Hematopoietic multipotent progenitor cell treated with erythropoietin and hydrocortisone succinate and interleukin-3 and kit ligand, for 6 days (in vitro differentiated cells): ENCODE measurements around the gene TMEM236.

Experiments
- DNase-seq: peaks from one replicate; pipeline ENCODE4 v3.0.0-alpha.2; 2015

Gene TMEM236

DNA sequence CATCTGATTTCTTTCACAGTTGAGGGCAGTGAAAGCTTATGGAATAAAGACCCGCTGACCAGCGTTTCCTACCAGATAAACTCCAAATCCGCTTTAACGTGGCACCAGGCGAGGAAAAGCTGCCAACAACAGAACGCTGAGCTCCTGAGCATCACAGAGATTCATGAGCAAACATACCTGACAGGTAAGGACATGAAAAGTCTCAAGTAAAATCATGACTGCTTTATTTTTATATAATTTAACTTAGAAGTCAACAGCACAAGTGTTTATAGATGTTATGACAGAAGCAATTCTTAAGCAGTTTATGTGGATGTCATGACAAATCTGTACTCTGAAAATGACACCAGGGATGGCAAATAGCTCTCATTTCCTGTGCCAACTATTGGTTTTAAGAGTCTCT, 81.7 kb downstream of the TMEM236 start:
- no peak for DNase-seq

DNA sequence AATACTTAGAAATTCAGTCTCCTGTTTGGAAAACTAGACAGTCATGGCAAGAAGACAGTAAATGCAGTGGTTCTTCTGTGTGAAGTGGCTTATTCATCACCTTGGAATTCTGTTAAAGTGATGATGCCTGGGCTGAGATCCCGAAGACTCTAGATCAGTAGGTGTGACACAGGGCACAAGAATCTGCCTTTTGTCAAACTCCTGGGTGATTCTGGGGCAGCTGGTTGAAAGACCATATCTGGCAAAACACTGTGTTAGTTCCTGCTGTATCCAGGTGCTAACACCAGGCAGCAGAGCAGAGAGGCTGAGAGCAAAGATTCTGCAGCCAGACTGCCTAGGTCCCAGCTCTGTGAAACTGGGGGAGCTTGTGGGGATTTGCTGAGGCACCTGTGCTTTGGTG, 83.7 kb downstream of the TMEM236 start:
- DNase-seq: no peak

DNA sequence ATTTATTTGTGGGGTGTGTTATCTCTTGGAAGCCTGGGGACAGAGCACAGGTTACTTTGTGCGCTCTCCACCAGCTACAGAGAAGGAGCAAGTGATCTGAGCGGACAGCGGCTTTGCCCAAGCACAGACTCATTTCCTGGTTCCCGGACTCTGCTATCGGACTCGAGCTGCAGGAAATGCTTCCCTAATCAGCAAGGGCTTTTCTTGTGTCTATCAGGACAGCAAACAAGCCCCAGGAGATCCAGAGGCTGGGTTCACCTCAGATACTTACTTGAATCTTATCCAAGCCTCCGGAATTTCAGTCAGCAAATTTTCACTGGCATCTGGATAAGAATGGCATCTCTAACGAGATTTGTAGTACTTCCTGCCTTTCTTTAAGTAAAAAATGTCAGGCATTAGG, 84.9 kb downstream of the TMEM236 start:
- DNase-seq: peak; percentile 58

DNA sequence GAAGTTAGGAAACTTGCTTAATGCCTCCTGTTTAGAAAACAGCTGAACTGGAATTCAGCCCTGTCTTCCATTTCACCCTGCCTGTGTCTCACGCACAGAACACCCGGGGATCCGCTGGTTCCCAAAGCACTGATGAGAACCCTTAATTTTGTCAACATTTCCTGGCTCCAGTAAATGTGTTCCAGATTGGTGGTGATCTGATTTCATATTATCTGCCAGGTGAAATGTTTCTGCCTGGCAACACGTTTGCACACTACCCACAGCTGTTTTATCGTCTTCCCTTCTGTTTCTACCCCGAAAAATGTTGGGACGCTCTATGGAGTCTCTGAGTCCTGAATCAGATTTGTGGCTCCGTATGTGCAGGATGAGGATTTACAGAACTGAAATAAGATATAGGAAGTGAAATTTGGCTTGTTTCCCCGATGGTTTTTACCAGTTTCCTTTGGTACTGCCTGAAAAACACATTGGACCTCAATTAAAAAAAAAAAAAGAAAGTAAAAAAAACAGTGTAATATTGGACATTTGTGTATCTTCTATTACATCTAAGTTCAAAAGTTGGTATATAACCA, 86.2 kb downstream of the TMEM236 start:
- DNase-seq: peak; percentile 9

DNA sequence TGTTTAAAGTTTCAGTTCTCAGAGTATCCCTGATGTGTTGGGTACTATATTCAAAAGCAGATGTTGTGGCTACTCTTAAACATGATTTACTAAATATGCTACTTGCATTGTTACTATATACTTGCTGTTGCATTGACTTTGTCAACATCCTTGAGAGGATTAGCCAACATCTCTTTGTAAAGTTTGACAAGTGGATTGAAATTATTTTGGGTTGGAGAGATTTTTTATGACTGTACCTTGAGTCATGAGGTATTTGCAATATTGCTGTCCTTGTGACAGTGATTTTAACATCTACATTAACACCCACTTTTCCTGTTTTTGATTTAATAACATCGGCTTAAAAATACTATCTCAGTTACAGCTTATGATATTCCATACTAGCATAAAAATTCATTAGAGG, 89.0 kb downstream of the TMEM236 start:
- no peak for DNase-seq

DNA sequence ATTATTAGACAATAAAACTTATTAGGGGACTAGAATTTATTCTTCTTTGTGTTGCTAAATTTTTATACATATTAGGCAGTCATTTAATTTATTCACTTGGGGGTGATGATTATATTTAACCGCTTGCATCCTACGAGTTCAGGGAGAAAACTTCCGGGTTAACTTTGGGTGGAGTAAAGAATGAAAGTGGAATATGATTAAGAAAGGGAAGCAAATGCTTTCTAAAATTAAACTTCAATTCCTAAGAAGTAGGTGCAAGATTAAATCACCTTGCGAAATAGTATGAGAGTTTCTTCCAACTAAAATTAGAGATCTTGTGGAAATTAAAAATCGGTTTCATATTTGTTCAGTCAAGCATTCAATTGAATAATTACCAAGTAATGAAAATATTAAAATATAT, 90.6 kb downstream of the TMEM236 start:
- DNase-seq: no peak

DNA sequence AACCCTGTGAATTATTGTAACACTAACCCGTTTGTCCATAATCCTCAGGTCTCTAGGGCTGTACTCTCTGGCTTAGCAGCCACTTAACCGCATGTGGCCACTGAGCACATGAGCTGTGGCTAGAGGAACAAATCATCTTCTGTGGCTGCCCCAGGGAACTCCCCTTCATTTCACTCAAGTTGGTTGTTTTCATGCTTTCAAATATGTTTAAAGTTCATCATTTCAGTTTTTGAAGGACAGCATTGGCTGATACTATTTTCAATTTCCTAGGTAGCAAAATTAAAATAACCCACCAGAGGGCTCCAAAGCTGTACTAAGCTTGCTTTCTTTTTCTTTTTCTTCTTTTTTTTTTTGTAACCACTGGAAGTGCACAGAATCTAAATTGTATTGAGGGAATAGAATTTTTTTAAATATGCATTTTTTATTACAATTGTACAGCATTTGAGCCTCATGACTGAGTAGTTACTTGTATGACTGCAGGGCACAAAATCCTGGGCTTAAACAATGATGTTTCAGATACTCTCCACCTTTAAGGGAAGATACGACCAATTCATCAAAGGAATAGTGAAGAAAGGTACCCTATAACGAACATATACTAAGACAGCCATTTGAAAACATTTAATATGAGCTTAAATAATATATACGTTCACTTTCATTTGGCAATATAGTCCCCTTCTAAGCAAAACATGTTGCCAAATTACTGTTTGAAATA, 95.7 kb downstream of the TMEM236 start:
- peak; percentile 61 for DNase-seq

DNA sequence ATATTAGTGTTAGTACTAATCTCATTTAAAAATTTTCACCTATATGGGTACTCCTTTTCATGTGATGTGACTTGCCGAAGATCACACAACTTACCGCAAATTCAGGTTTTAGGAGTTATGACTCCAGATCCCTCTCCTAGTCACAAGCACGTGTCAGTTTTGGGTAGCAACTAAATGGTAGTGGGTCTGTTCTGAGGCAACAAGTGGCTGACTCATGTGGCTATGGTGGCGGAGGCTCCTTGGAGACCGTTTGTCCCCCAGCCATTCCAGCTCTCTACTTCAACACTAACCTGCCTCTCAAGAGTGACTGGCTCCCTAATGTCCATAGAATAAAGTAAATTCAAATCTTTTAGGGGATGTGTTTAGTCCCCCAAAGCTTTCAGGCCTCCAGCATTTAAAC, 96.6 kb downstream of the TMEM236 start:
- DNase-seq: no peak
